CD4-positive, alpha-beta memory T cell (primary cell): ENCODE data around the gene PTGDS. TPM values are rescaled to one million over a fixed set of nuclear protein-coding genes. Genes with fewer than 3 reads are reported as not detected.
A peak's percentile ranks its signal among the peaks of the same experiment; 100 is the strongest.

Experiments used
- CTCF ChIA-PET: fragments of 350-600 bp; sonication (Branson Sonifier 250); formaldehyde crosslinking; loops from one replicate; lab custom pipeline; 2021; ENCODE audit warnings: inconsistent platforms; ENCODE audit not compliant: partially characterized antibody; lab: Charles Lee
- POLR2A ChIA-PET: fragments of 350-600 bp; sonication (Branson Sonifier 250); formaldehyde crosslinking; loops from one replicate; lab custom pipeline; 2021; ENCODE audit not compliant: partially characterized antibody; lab: Charles Lee
- DNase-seq, 5 donors: peaks; one replicate each; pipeline versions ENCODE4 v3.0.0 to v3.0.0-alpha.2; 2020 to 2022; ENCODE audit warnings: mixed read lengths in 1 of 5
- H3K27ac ChIP-seq: one replicate; pipeline ENCODE4 v1.7.0; 2013; ENCODE audit warnings: low read depth, low read length
- H3K27me3 ChIP-seq: 2 replicates; pipeline ENCODE4 v1.7.0; 2013; ENCODE audit warnings: mild to moderate bottlenecking, low read length, moderate library complexity; ENCODE audit not compliant: insufficient read depth
- H3K36me3 ChIP-seq: 2 replicates; pipeline ENCODE4 v1.7.0; 2013; ENCODE audit warnings: mild to moderate bottlenecking, low read length, moderate library complexity; ENCODE audit not compliant: insufficient read depth
- H3K4me1 ChIP-seq: 2 replicates; pipeline ENCODE4 v1.7.0; 2013; ENCODE audit warnings: mild to moderate bottlenecking, low read length, moderate library complexity; ENCODE audit not compliant: insufficient read depth
- H3K4me3 ChIP-seq, 2 donors: one replicate each; pipeline ENCODE4 v1.7.0; 2013; ENCODE audit warnings: low read length in 2 of 2, mild to moderate bottlenecking in 1 of 2
- H3K9me3 ChIP-seq, 2 donors: one replicate each; pipeline ENCODE4 v1.7.0; 2013; ENCODE audit warnings: low read length in 2 of 2, control low read depth in 1 of 2; ENCODE audit not compliant: control insufficient read depth in 1 of 2
- H3K27ac Mint-ChIP-seq, 7 donors: one replicate each; pipeline ENCODE4 v1.8.0; 2020 to 2021; ENCODE audit warnings: mixed read lengths in 7 of 7, mild to moderate bottlenecking in 6 of 7, inconsistent platforms in 3 of 7, moderate library complexity in 3 of 7
- H3K27me3 Mint-ChIP-seq, 2 donors: one replicate each; pipeline ENCODE4 v1.8.0; 2020 to 2021; ENCODE audit warnings: mixed read lengths in 2 of 2
- H3K36me3 Mint-ChIP-seq, 2 donors: one replicate each; pipeline ENCODE4 v1.8.0; 2020 to 2021; ENCODE audit warnings: mixed read lengths in 2 of 2, inconsistent platforms in 1 of 2, mild to moderate bottlenecking in 1 of 2
- H3K4me1 Mint-ChIP-seq, 4 donors: one replicate each; pipeline ENCODE4 v1.8.0; 2020 to 2021; ENCODE audit warnings: mixed read lengths in 4 of 4, mild to moderate bottlenecking in 1 of 4
- H3K4me3 Mint-ChIP-seq, 8 donors: one replicate each; pipeline ENCODE4 v1.8.0; 2020 to 2021; ENCODE audit warnings: mixed read lengths in 8 of 8, mild to moderate bottlenecking in 7 of 8, moderate library complexity in 6 of 8, inconsistent platforms in 3 of 8
- H3K9me3 Mint-ChIP-seq, 8 donors: one replicate each; pipeline ENCODE4 v1.8.0; 2020 to 2021; ENCODE audit warnings: mixed read lengths in 8 of 8, mild to moderate bottlenecking in 5 of 8, inconsistent platforms in 3 of 8, moderate library complexity in 1 of 8
- intact Hi-C: fragments of 100-400 bp; cut with micrococcal nuclease; formaldehyde crosslinking; loops from one replicate; pipeline ENCODE4 v1.15.1; 2023
- polyA plus RNA-seq, 2 donors: library from polyadenylated mRNA; unstranded; fragments of 300-500 nt; fragmentation: Illumina TruSeq; gene quantifications; one replicate each; pipeline ENCODE4 v1.2.3, GENCODE V29; 2021
- total RNA-seq, 2 experiments: library from RNA; stranded (reverse); gene quantifications; one replicate each; pipeline ENCODE4 v1.2.3, GENCODE V29; 2021

PTGDS gene
- total and polyA plus RNA-seq, 4 experiments from 2014 or later, result 1.7 to 5.1 (median 4.3) TPM

DNA sequence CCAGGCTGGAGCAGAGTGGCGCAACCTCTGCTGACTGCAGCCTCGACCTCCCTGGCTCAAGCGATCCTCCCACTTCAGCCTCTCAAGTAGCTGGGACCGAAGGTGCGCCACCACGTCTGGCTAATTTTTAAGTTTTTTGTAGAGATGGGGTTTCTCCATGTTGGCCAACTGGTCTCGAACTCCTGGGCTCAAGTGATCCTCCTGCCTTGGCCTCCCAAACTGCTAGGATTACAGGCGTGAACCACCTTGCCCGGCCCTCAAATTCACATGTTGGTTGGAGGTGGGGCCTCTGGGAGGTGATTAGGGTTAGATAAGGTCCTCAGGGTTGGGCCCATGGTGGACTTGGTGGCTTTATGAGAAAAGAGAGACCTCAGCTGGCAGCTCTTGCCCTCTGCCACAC, 15.1 kb upstream of the PTGDS start:
- H3K36me3 ChIP-seq, result no peaks in the 10 kb centered on the region
- H3K27me3 ChIP-seq, result no peaks in the 10 kb centered on the region
- peak overlapping the region in 2 of 8 donors; percentile 21 to 54 for H3K4me3 Mint-ChIP-seq
- intact Hi-C loops, result no loop called here
- DNase-seq, result no peak
- H3K27ac Mint-ChIP-seq, result peak overlapping the region in 4 of 7 donors; percentile 53 to 91 (median 68)
- no peaks in the 10 kb centered on the region for H3K27me3 Mint-ChIP-seq
- H3K9me3 Mint-ChIP-seq, result no peaks in the 10 kb centered on the region
- no peaks in the 10 kb centered on the region for H3K36me3 Mint-ChIP-seq
- H3K4me1 ChIP-seq, result peaks cover 75% of the 10 kb centered on the region
- ChIA-PET POLR2A (interaction anchor here (1.3 to 9.2 kb wide), 4 partner anchors 9 to 34 kb away, joined by 4 to 75 read pairs (median 10); partner anchors contain the start of genes C8G, CLIC3 and FBXW5), CTCF (interaction anchor here (1.5 kb wide), 1 partner anchor 14 kb away, joined by 5 read pairs; no protein-coding TSS in a partner anchor)
- no peak overlapping the region for H3K4me3 ChIP-seq
- H3K27ac ChIP-seq, result no peak overlapping the region
- H3K4me1 Mint-ChIP-seq, result peaks cover 25 to 70% (median 34%) of the 10 kb centered on the region in 4 donors
- H3K9me3 ChIP-seq, result no peaks in the 10 kb centered on the region

DNA sequence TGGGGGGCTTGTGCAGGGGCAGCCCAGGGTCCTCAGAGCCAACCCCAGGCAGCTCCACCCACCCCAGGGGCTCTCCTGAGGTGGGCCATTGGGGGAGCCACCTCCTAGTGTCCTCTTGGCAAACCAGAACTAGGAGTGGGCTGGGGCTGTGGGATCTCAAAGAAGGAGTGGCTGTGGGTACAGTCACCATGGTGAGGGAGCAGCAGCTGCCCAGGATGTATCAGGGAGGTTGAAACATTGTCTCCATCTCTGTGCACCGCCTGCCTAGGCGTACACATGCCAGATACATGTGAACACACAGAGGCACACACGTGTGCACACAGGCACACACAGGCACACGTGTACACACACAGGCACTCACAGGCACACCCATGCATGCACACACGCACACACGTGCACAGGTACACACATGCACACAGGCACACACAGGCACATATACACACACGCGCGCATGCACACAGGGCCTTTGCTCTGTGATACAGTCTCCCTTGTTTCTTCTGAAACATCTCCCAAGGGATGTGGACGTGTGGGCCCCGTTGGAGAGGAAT, 14.5 kb upstream of the PTGDS start:
- POLR2A ChIA-PET, result interaction anchor here (1.3 to 9.2 kb wide), 3 partner anchors 9 to 33 kb away, joined by 4 to 75 read pairs (median 4); partner anchors contain the start of gene CLIC3
- Histone ChIP-seq H3K27ac (no peak overlapping the region), H3K4me1 (peaks cover 75% of the 10 kb centered on the region), H3K27me3 (no peaks in the 10 kb centered on the region), H3K9me3 (no peaks in the 10 kb centered on the region), H3K4me3 (no peak overlapping the region), H3K36me3 (no peaks in the 10 kb centered on the region)
- H3K9me3 Mint-ChIP-seq, result no peaks in the 10 kb centered on the region
- CTCF ChIA-PET, result interaction anchor here (1.1 kb wide), 1 partner anchor 15 kb away, joined by 3 read pairs; no protein-coding TSS in a partner anchor
- no peaks in the 10 kb centered on the region for H3K36me3 Mint-ChIP-seq
- H3K27me3 Mint-ChIP-seq, result no peaks in the 10 kb centered on the region
- peaks cover 23 to 67% (median 34%) of the 10 kb centered on the region in 4 donors for H3K4me1 Mint-ChIP-seq
- peak overlapping the region in 7 of 8 donors; percentile 21 to 69 (median 31) for H3K4me3 Mint-ChIP-seq
- intact Hi-C loops, result no loop called here
- H3K27ac Mint-ChIP-seq, result peak overlapping the region in 6 of 7 donors; percentile 61 to 91 (median 74)
- DNase-seq, result no peak

DNA sequence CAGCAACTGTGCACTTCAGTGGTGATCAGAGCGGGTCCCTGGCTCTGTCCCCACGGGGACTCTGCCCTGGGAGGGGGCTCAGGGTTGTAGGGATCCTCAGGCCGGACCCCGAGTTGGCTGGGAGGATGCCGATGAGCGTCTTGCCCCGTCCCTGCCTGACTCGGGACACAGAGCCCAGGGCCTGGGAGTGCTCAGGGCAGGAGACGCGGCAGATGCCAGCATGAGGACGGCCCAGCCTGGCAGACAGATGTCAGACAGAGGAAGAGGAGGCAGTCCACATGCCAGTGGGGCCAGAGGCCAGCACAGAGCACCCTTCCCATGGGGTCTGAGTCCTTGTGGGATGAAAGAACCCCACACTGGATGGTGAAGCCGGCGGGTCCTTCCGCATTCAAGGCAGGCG, 14.0 kb upstream of the PTGDS start:
- Histone ChIP-seq H3K36me3 (no peaks in the 10 kb centered on the region), H3K27me3 (no peaks in the 10 kb centered on the region), H3K4me1 (peaks cover 69% of the 10 kb centered on the region), H3K9me3 (no peaks in the 10 kb centered on the region), H3K4me3 (no peak overlapping the region), H3K27ac (no peak overlapping the region)
- peaks cover 23 to 62% (median 33%) of the 10 kb centered on the region in 4 donors for H3K4me1 Mint-ChIP-seq
- peak overlapping the region in 1 of 8 donors; percentile 64 for H3K4me3 Mint-ChIP-seq
- DNase-seq, result no peak
- H3K27me3 Mint-ChIP-seq, result no peaks in the 10 kb centered on the region
- intact Hi-C loops, result no loop called here
- ChIA-PET POLR2A (interaction anchor here (9.2 kb wide), 1 partner anchor 12 kb away, joined by 75 read pairs; no protein-coding TSS in a partner anchor), CTCF (interaction anchor here (1.1 kb wide), 1 partner anchor 15 kb away, joined by 3 read pairs; no protein-coding TSS in a partner anchor)
- peak overlapping the region in 4 of 7 donors; percentile 10 to 91 (median 78) for H3K27ac Mint-ChIP-seq
- no peaks in the 10 kb centered on the region for H3K36me3 Mint-ChIP-seq
- no peaks in the 10 kb centered on the region for H3K9me3 Mint-ChIP-seq

DNA sequence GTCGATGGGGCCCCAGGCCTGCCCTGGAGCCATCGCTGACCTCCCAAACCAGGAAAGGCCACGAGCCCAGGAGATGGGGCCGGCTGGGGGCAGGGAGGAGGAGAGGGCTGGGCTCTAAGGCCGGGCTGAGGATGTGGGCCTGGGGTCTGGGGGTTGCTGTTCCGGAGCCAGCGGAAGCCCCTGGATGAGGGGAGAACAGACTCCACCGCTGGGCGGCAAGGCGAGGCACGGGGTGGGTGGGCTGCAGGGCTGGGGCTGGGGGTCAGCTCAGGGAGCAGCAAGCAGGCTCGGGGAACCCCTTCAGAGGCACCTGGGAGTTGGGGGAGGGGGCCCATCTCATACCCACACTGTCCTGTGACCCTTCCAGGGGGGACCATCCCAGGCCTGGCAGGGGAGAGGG, 13.6 kb upstream of the PTGDS start:
- Histone ChIP-seq H3K9me3 (no peaks in the 10 kb centered on the region), H3K27ac (no peak overlapping the region), H3K4me1 (peaks cover 65% of the 10 kb centered on the region), H3K4me3 (no peak overlapping the region), H3K36me3 (no peaks in the 10 kb centered on the region), H3K27me3 (no peaks in the 10 kb centered on the region)
- H3K4me1 Mint-ChIP-seq, result peaks cover 23 to 58% (median 33%) of the 10 kb centered on the region in 4 donors
- H3K27ac Mint-ChIP-seq, result peak overlapping the region in 1 of 7 donors; percentile 10
- ChIA-PET POLR2A (interaction anchor here (9.2 kb wide), 1 partner anchor 12 kb away, joined by 75 read pairs; no protein-coding TSS in a partner anchor), CTCF (interaction anchor here (1.1 kb wide), 1 partner anchor 16 kb away, joined by 3 read pairs; no protein-coding TSS in a partner anchor)
- H3K36me3 Mint-ChIP-seq, result no peaks in the 10 kb centered on the region
- intact Hi-C loops, result no loop called here
- no peak for DNase-seq
- no peaks in the 10 kb centered on the region for H3K27me3 Mint-ChIP-seq
- H3K9me3 Mint-ChIP-seq, result no peaks in the 10 kb centered on the region
- H3K4me3 Mint-ChIP-seq, result no peak overlapping the region

DNA sequence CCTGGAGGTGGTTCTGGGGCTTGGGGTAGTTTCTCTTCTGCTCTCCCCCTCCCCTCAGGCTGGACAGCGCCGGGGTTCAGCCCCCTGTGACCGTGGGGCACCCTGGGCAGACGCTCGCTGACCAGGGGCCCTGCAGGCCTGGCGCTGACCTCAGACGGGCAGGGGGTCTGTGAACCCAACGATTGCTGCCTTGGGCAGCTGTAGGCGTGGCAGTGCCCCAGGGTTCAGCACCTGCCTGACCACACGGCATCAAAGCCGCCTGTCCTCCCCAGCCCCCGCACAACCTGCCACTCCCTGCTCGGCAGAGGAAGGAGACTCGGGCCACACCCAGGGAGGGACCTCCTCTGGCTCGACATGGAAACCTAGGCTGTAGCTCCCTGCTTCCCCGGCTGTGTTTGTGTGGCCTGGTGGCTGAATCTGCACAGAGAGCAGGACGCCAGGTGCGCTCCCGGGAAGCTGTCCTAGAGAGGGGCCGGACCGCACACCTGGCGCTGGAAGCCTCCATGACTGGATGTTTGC, 13.1 kb upstream of the PTGDS start:
- Histone ChIP-seq H3K4me3 (no peak overlapping the region), H3K27ac (no peak overlapping the region), H3K27me3 (no peaks in the 10 kb centered on the region), H3K4me1 (peaks cover 60% of the 10 kb centered on the region), H3K9me3 (no peaks in the 10 kb centered on the region), H3K36me3 (no peaks in the 10 kb centered on the region)
- DNase-seq, result no peak
- Mint-ChIP-seq H3K36me3 (no peaks in the 10 kb centered on the region), H3K4me3 (peak overlapping the region in 5 of 8 donors; percentile 25 to 61 (median 51)), H3K27ac (peak overlapping the region in 4 of 7 donors; percentile 64 to 72 (median 67)), H3K27me3 (no peaks in the 10 kb centered on the region), H3K4me1 (peaks cover 23 to 53% (median 33%) of the 10 kb centered on the region in 4 donors), H3K9me3 (no peaks in the 10 kb centered on the region)
- POLR2A ChIA-PET, result interaction anchor here (1.0 to 9.2 kb wide), 2 partner anchors 11 to 14 kb away, joined by 5 to 75 read pairs; no protein-coding TSS in a partner anchor
- intact Hi-C loops, result no loop called here
- CTCF ChIA-PET, result no interaction called here

DNA sequence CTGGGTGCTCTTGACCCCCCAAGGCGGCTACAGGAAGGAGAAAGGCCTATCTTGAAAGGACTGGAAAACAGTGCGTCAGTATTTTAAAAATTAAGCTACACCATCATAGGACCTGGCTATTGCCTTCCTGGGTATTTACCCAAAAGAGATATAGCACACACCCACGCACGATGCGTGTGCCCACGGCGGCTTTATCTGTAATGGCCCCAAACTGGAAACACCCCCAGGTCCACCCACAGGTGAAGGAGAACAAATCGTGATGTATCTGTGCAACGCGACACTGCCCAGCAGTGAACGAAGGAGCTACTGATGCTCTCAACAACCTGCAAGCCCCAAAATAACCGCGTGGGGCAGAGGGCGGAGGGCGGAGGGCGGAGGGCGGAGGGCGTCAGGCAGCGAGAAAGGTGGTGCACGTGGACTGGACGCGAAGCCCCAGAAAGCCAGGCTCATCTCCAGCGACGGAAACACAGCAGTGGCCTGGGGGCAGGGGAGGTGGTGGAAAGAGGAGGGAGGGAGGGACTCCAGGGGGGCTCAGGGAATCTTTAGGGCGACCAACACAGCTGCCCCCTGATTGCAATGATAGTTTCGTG, 12.4 kb upstream of the PTGDS start:
- Mint-ChIP-seq H3K4me3 (peak overlapping the region in 6 of 8 donors; percentile 26 to 61 (median 54)), H3K27me3 (no peaks in the 10 kb centered on the region), H3K36me3 (no peaks in the 10 kb centered on the region), H3K9me3 (no peaks in the 10 kb centered on the region), H3K4me1 (peaks cover 23 to 48% (median 33%) of the 10 kb centered on the region in 4 donors), H3K27ac (peak overlapping the region in 5 of 7 donors; percentile 53 to 91 (median 72))
- POLR2A ChIA-PET, result interaction anchor here (1.0 to 9.2 kb wide), 3 partner anchors 10 to 27 kb away, joined by 5 to 75 read pairs (median 13); partner anchors contain the start of gene PAXX
- DNase-seq, result no peak
- CTCF ChIA-PET, result interaction anchor here (0.6 to 0.8 kb wide), 2 partner anchors 16 to 70 kb away, joined by 3 read pairs; no protein-coding TSS in a partner anchor
- intact Hi-C loops, result no loop called here
- H3K36me3 ChIP-seq, result no peaks in the 10 kb centered on the region
- no peaks in the 10 kb centered on the region for H3K9me3 ChIP-seq
- H3K27ac ChIP-seq, result no peak overlapping the region
- no peak overlapping the region for H3K4me3 ChIP-seq
- peaks cover 54% of the 10 kb centered on the region for H3K4me1 ChIP-seq
- no peaks in the 10 kb centered on the region for H3K27me3 ChIP-seq
